ENCODE data around the gene CKB. TPM values are rescaled to one million over a fixed set of nuclear protein-coding genes. Genes with fewer than 3 reads are reported as not detected.

Gene CKB
- total and polyA plus RNA-seq, 9 of the 15 experiments (the other 6 are each of a cell fraction or from before 2014, with no cell fraction given) = 23.9 to 692 (median 132) TPM

GRCh38 chr14:103521438-103521950 is 1.1 kb downstream of the CKB start (continued):
- TF ChIP-seq, protein P1, sequence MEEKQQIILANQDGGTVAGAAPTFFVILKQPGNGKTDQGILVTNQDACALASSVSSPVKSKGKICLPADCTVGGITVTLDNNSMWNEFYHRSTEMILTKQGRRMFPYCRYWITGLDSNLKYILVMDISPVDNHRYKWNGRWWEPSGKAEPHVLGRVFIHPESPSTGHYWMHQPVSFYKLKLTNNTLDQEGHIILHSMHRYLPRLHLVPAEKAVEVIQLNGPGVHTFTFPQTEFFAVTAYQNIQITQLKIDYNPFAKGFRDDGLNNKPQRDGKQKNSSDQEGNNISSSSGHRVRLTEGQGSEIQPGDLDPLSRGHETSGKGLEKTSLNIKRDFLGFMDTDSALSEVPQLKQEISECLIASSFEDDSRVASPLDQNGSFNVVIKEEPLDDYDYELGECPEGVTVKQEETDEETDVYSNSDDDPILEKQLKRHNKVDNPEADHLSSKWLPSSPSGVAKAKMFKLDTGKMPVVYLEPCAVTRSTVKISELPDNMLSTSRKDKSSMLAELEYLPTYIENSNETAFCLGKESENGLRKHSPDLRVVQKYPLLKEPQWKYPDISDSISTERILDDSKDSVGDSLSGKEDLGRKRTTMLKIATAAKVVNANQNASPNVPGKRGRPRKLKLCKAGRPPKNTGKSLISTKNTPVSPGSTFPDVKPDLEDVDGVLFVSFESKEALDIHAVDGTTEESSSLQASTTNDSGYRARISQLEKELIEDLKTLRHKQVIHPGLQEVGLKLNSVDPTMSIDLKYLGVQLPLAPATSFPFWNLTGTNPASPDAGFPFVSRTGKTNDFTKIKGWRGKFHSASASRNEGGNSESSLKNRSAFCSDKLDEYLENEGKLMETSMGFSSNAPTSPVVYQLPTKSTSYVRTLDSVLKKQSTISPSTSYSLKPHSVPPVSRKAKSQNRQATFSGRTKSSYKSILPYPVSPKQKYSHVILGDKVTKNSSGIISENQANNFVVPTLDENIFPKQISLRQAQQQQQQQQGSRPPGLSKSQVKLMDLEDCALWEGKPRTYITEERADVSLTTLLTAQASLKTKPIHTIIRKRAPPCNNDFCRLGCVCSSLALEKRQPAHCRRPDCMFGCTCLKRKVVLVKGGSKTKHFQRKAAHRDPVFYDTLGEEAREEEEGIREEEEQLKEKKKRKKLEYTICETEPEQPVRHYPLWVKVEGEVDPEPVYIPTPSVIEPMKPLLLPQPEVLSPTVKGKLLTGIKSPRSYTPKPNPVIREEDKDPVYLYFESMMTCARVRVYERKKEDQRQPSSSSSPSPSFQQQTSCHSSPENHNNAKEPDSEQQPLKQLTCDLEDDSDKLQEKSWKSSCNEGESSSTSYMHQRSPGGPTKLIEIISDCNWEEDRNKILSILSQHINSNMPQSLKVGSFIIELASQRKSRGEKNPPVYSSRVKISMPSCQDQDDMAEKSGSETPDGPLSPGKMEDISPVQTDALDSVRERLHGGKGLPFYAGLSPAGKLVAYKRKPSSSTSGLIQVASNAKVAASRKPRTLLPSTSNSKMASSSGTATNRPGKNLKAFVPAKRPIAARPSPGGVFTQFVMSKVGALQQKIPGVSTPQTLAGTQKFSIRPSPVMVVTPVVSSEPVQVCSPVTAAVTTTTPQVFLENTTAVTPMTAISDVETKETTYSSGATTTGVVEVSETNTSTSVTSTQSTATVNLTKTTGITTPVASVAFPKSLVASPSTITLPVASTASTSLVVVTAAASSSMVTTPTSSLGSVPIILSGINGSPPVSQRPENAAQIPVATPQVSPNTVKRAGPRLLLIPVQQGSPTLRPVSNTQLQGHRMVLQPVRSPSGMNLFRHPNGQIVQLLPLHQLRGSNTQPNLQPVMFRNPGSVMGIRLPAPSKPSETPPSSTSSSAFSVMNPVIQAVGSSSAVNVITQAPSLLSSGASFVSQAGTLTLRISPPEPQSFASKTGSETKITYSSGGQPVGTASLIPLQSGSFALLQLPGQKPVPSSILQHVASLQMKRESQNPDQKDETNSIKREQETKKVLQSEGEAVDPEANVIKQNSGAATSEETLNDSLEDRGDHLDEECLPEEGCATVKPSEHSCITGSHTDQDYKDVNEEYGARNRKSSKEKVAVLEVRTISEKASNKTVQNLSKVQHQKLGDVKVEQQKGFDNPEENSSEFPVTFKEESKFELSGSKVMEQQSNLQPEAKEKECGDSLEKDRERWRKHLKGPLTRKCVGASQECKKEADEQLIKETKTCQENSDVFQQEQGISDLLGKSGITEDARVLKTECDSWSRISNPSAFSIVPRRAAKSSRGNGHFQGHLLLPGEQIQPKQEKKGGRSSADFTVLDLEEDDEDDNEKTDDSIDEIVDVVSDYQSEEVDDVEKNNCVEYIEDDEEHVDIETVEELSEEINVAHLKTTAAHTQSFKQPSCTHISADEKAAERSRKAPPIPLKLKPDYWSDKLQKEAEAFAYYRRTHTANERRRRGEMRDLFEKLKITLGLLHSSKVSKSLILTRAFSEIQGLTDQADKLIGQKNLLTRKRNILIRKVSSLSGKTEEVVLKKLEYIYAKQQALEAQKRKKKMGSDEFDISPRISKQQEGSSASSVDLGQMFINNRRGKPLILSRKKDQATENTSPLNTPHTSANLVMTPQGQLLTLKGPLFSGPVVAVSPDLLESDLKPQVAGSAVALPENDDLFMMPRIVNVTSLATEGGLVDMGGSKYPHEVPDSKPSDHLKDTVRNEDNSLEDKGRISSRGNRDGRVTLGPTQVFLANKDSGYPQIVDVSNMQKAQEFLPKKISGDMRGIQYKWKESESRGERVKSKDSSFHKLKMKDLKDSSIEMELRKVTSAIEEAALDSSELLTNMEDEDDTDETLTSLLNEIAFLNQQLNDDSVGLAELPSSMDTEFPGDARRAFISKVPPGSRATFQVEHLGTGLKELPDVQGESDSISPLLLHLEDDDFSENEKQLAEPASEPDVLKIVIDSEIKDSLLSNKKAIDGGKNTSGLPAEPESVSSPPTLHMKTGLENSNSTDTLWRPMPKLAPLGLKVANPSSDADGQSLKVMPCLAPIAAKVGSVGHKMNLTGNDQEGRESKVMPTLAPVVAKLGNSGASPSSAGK (IDR thresholded peaks at IDR 0.05) = no peak
- TF ChIP-seq HDGF (IDR thresholded peaks at IDR 0.05) (no peak), MECOM (CRISPR knock-in tag; IDR thresholded peaks at IDR 0.05) (no peak), MTA3 (IDR thresholded peaks at IDR 0.05; ENCODE audit: borderline replicate concordance) (no peak), ZNF133 (CRISPR knock-in tag; IDR thresholded peaks at IDR 0.05) (no peak)
- TF ChIP-seq, protein P2, sequence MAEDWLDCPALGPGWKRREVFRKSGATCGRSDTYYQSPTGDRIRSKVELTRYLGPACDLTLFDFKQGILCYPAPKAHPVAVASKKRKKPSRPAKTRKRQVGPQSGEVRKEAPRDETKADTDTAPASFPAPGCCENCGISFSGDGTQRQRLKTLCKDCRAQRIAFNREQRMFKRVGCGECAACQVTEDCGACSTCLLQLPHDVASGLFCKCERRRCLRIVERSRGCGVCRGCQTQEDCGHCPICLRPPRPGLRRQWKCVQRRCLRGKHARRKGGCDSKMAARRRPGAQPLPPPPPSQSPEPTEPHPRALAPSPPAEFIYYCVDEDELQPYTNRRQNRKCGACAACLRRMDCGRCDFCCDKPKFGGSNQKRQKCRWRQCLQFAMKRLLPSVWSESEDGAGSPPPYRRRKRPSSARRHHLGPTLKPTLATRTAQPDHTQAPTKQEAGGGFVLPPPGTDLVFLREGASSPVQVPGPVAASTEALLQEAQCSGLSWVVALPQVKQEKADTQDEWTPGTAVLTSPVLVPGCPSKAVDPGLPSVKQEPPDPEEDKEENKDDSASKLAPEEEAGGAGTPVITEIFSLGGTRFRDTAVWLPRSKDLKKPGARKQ (CRISPR knock-in tag; IDR thresholded peaks at IDR 0.05) = no peak
- TF ChIP-seq, protein P3, sequence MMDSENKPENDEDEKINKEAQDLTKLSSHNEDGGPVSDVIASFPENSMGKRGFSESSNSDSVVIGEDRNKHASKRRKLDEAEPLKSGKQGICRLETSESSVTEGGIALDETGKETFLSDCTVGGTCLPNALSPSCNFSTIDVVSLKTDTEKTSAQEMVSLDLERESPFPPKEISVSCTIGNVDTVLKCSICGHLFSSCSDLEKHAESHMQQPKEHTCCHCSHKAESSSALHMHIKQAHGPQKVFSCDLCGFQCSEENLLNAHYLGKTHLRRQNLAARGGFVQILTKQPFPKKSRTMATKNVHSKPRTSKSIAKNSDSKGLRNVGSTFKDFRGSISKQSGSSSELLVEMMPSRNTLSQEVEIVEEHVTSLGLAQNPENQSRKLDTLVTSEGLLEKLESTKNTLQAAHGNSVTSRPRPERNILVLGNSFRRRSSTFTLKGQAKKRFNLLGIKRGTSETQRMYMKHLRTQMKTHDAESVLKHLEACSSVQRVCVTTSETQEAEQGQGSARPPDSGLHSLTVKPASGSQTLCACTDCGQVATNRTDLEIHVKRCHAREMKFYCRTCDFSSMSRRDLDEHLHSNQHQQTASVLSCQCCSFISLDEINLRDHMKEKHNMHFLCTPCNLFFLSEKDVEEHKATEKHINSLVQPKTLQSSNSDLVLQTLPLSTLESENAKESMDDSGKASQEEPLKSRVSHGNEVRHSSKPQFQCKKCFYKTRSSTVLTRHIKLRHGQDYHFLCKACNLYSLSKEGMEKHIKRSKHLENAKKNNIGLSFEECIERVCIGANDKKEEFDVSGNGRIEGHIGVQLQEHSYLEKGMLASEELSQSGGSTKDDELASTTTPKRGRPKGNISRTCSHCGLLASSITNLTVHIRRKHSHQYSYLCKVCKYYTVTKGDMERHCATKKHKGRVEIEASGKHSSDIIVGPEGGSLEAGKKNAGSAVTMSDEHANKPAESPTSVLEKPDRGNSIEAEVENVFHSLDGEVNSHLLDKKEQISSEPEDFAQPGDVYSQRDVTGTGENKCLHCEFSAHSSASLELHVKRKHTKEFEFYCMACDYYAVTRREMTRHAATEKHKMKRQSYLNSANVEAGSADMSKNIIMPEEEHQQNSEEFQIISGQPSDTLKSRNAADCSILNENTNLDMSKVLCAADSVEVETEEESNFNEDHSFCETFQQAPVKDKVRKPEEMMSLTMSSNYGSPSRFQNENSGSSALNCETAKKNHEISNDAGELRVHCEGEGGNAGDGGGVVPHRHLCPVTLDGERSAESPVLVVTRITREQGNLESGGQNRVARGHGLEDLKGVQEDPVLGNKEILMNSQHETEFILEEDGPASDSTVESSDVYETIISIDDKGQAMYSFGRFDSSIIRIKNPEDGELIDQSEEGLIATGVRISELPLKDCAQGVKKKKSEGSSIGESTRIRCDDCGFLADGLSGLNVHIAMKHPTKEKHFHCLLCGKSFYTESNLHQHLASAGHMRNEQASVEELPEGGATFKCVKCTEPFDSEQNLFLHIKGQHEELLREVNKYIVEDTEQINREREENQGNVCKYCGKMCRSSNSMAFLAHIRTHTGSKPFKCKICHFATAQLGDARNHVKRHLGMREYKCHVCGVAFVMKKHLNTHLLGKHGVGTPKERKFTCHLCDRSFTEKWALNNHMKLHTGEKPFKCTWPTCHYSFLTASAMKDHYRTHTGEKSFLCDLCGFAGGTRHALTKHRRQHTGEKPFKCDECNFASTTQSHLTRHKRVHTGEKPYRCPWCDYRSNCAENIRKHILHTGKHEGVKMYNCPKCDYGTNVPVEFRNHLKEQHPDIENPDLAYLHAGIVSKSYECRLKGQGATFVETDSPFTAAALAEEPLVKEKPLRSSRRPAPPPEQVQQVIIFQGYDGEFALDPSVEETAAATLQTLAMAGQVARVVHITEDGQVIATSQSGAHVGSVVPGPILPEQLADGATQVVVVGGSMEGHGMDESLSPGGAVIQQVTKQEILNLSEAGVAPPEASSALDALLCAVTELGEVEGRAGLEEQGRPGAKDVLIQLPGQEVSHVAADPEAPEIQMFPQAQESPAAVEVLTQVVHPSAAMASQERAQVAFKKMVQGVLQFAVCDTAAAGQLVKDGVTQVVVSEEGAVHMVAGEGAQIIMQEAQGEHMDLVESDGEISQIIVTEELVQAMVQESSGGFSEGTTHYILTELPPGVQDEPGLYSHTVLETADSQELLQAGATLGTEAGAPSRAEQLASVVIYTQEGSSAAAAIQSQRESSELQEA (IDR thresholded peaks at IDR 0.05; ENCODE audit: low read depth) = no peak
